ENCODE results near the gene TSEN34.
"Not testable (repeated sequence)": the region's sequence is repeated elsewhere in the genome, so short reads cannot be mapped to it uniquely, and the experiment has no call there.

Gene TSEN34

GRCh38 chr19:54240372-54241336, 49.5 kb downstream of the TSEN34 start:
- DNase-seq = not testable (repeated sequence)

GRCh38 chr19:54242234-54242633, 51.1 kb downstream of the TSEN34 start:
- DNase-seq = not testable (repeated sequence)

- not testable (repeated sequence) for DNase-seq
These were observed 51.5 kb downstream of the TSEN34 start, which contains the start of gene LILRA6 for GRCh38 chr19:54242646-54243045. LILRA6 (minus strand) TSS chr19:54242790.

GRCh38 chr19:54243809-54244208, 52.7 kb downstream of the TSEN34 start:
- not testable (repeated sequence) for DNase-seq
